ENCODE measurements around the gene PIK3R1. TPM values are rescaled to one million over a fixed set of nuclear protein-coding genes. Genes with fewer than 3 reads are reported as not detected.
A peak's percentile ranks its signal among the peaks of the same experiment; 100 is the strongest.

The PIK3R1 gene
- total and polyA plus RNA-seq, 10 of the 15 experiments (the other 5 are each of a cell fraction or from before 2014, with no cell fraction given), result 7.8 to 38.4 (median 15.7) TPM

- TF ChIP-seq ZBTB40 (IDR thresholded peaks at IDR 0.05; ENCODE audit: borderline replicate concordance) (no peak), RB1 (IDR thresholded peaks at IDR 0.05; ENCODE audit: borderline replicate concordance) (no peak), CREM (IDR thresholded peaks at IDR 0.05; ENCODE audit: low read depth) (peak; percentile 55), USF1 (IDR thresholded peaks at IDR 0.05; ENCODE audit: borderline replicate concordance, extremely low read length, insufficient read depth, low read depth, low read length) (no peak), SREBF2 (IDR thresholded peaks at IDR 0.05; ENCODE audit: low read length) (no peak), NFYB (IDR thresholded peaks at IDR 0.05; ENCODE audit: insufficient read depth, low read depth, low read length) (no peak), BCLAF1 (IDR thresholded peaks at IDR 0.05) (no peak), MYB (IDR thresholded peaks at IDR 0.05; ENCODE audit: borderline replicate concordance, low read depth, low read length) (no peak), NFXL1 (IDR thresholded peaks at IDR 0.05; ENCODE audit: borderline replicate concordance) (no peak), MEF2A (IDR thresholded peaks at IDR 0.05; ENCODE audit: insufficient read depth, low read depth, low read length) (0 out of 2 replicates have a peak, but pooled peaks have one; percentile 30), MTA2 (IDR thresholded peaks at IDR 0.05; ENCODE audit: low read depth) (peak; percentile 58), ZNF24 (IDR thresholded peaks at IDR 0.05) (no peak), EED (IDR thresholded peaks at IDR 0.05; ENCODE audit: low read depth) (peak; percentile 38; the same call in 1 of the 2 replicates), RBBP5 (conservative IDR thresholded peaks at IDR 0.05) (no peak), ZBED1 (IDR thresholded peaks at IDR 0.05; ENCODE audit: borderline replicate concordance) (no peak), SREBF1 (IDR thresholded peaks at IDR 0.05; ENCODE audit: low read length) (no peak), NBN (IDR thresholded peaks at IDR 0.05) (no peak), SPI1 (IDR thresholded peaks at IDR 0.05; ENCODE audit: borderline replicate concordance, insufficient read depth, low read depth, low read length) (no peak), E4F1 (IDR thresholded peaks at IDR 0.05; ENCODE audit: borderline replicate concordance, partially characterized antibody) (no peak), RFX5 (IDR thresholded peaks at IDR 0.05; ENCODE audit: low read depth, low read length) (no peak)
These were observed 59.5 kb downstream of the PIK3R1 start (continued) for GRCh38 chr5:68274847-68275651.

Data from GM12878 (cell line).